Loucy (cell line): ENCODE data around the gene RSRP1.

Experiments used
- H2AFZ ChIP-seq: fragments of 200-600 bp; sonication (generic); 2 replicates; pipeline ENCODE4 v1.6.0; 2016; ENCODE audit warnings: antibody characterized with exemption, mild to moderate bottlenecking, low read length, moderate library complexity
- H3F3A ChIP-seq: fragments of 200-600 bp; 2 replicates; pipeline ENCODE4 v1.6.0; 2016; ENCODE audit warnings: antibody characterized with exemption, low read depth, mild to moderate bottlenecking
- H3K27me3 ChIP-seq: fragments of 200-600 bp; sonication (generic); 2 replicates; pipeline ENCODE4 v1.6.1; 2014; ENCODE audit warnings: low read length, mild to moderate bottlenecking; ENCODE audit not compliant: insufficient read depth, poor library complexity, severe bottlenecking
- H3K36me3 ChIP-seq: fragments of 200-600 bp; sonication (generic); 2 replicates; pipeline ENCODE4 v1.6.1; 2016; ENCODE audit warnings: low read length; ENCODE audit not compliant: insufficient read depth
- H3K4me1 ChIP-seq: fragments of 200-600 bp; sonication (generic); 2 replicates; pipeline ENCODE4 v1.5.1; 2014; ENCODE audit warnings: low read length, mild to moderate bottlenecking; ENCODE audit not compliant: insufficient read depth, poor library complexity, severe bottlenecking
- H3K4me2 ChIP-seq: fragments of 200-600 bp; sonication (generic); 2 replicates; pipeline ENCODE4 v1.6.0; 2014; ENCODE audit warnings: antibody characterized with exemption, low read length, low read depth, mild to moderate bottlenecking; ENCODE audit not compliant: poor library complexity, severe bottlenecking
- H3K4me3 ChIP-seq: fragments of 200-600 bp; sonication (generic); 2 replicates; pipeline ENCODE4 v1.5.1; 2014; ENCODE audit warnings: low read length, mild to moderate bottlenecking, mixed read lengths; ENCODE audit not compliant: poor library complexity, severe bottlenecking
- H3K79me2 ChIP-seq: fragments of 200-600 bp; sonication (generic); 2 replicates; pipeline ENCODE4 v1.6.1; 2014; ENCODE audit warnings: low read length; ENCODE audit not compliant: insufficient read depth
- H3K9ac ChIP-seq: fragments of 200-600 bp; sonication (generic); 2 replicates; pipeline ENCODE4 v1.6.0; 2014; ENCODE audit warnings: mild to moderate bottlenecking, low read depth, low read length, moderate library complexity; ENCODE audit not compliant: poor library complexity, severe bottlenecking
- H3K9me2 ChIP-seq: fragments of 200-600 bp; sonication (generic); replicated peaks from 2 replicates; pipeline ENCODE4 v1.6.1; 2016; ENCODE audit warnings: low read depth, low read length, mixed read lengths
- H3K9me3 ChIP-seq: fragments of 200-600 bp; sonication (generic); 2 replicates; pipeline ENCODE4 v1.6.1; 2014; ENCODE audit warnings: mild to moderate bottlenecking, antibody characterized with exemption, low read length, low read depth; ENCODE audit not compliant: insufficient read depth
- H4K20me1 ChIP-seq: fragments of 200-600 bp; sonication (generic); 2 replicates; pipeline ENCODE4 v1.6.0; 2014; ENCODE audit warnings: antibody characterized with exemption, low read length, mild to moderate bottlenecking; ENCODE audit not compliant: insufficient read depth, poor library complexity, severe bottlenecking
- EZH2phosphoT487 ChIP-seq: fragments of 200-600 bp; IDR thresholded peaks from 2 replicates; pipeline ENCODE4 v1.6.1; 2018; ENCODE audit warnings: antibody characterized with exemption, mild to moderate bottlenecking, moderate library complexity, borderline replicate concordance
- TF ChIP-seq, protein P1 (sequence below): fragments of 200-600 bp; sonication (generic); conservative IDR thresholded peaks from 2 replicates; pipeline ENCODE4 v1.5.1; 2014; ENCODE audit warnings: mild to moderate bottlenecking, antibody characterized with exemption, low read length

Gene RSRP1

DNA sequence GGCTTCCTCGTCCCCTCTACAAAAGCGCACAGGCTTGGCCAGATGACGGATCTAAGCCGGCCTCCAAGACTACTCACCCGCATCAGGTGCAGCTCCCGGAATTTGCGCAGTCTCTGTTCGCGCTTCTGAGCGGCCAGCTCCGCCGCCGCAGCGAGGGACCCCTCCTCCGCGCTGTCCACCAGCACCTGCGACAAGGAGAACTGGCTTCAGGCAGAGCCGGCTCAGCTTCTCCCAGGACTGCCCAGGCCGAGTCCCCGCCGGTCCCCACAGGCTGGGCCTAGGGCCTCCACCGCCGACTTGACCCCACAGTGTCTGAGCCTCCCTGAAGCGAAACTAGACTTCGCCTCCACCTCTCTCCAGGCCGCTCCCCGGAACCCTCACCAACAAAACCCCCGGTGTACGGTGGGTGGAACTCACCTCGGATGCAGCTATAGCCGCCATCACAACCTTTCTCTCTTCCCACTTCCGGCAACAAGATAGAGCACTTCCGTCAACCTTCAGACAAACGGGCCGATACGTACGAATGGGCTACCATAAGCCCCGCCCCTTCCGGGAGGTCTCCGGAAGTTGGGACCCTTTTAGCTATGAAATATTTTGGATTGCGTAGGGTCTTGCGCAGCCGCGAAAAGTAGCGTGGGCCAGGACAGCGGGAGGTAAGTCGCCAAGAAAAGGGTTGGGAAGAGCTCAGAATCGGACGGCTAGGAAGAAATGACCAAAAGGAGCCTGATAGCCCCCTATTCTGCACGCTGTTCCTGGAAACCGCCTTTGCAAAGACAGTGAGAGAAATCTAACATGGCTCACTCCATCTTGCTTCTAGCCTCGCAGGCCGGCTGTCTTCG is 15.0 kb downstream of the RSRP1 start, which contains the start of gene SYF2:
SYF2 (minus strand) TSS at position 476 of the 839 bp plus-strand sequence; CDS start at position 441, 35 bp downstream.
- no peak for TF ChIP-seq EZH2phosphoT487
- TF ChIP-seq, protein P1, sequence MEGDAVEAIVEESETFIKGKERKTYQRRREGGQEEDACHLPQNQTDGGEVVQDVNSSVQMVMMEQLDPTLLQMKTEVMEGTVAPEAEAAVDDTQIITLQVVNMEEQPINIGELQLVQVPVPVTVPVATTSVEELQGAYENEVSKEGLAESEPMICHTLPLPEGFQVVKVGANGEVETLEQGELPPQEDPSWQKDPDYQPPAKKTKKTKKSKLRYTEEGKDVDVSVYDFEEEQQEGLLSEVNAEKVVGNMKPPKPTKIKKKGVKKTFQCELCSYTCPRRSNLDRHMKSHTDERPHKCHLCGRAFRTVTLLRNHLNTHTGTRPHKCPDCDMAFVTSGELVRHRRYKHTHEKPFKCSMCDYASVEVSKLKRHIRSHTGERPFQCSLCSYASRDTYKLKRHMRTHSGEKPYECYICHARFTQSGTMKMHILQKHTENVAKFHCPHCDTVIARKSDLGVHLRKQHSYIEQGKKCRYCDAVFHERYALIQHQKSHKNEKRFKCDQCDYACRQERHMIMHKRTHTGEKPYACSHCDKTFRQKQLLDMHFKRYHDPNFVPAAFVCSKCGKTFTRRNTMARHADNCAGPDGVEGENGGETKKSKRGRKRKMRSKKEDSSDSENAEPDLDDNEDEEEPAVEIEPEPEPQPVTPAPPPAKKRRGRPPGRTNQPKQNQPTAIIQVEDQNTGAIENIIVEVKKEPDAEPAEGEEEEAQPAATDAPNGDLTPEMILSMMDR = no peak
- peak within 1 kb of the TSS; percentile 92 for H3K9ac ChIP-seq
- H3K9me2 ChIP-seq = no peaks in the 10 kb centered on the region
- H3K9me3 ChIP-seq = no peaks in the 10 kb centered on the region
- peaks cover 22% of the 10 kb centered on the region for H3K4me1 ChIP-seq
- peak within 1 kb of the TSS; percentile 83 for H3K4me2 ChIP-seq
- peaks cover 4% of the 10 kb centered on the region; the same call in 1 of the 2 replicates for H3F3A ChIP-seq
- peaks cover 20% of the 10 kb centered on the region; the same call in 1 of the 2 replicates for H3K36me3 ChIP-seq
- H3K4me3 ChIP-seq = peak within 1 kb of the TSS; percentile 93
- peaks cover 50% of the 10 kb centered on the region for H3K79me2 ChIP-seq
- H2AFZ ChIP-seq = peak within 1 kb of the TSS; percentile 72
- no peaks in the 10 kb centered on the region for H3K27me3 ChIP-seq
- peaks cover 17% of the 10 kb centered on the region for H4K20me1 ChIP-seq

- H3K36me3 ChIP-seq = peaks cover 61% of the 10 kb centered on the region
- peaks cover 3% of the 10 kb centered on the region; the same call in 1 of the 2 replicates for H3F3A ChIP-seq
- H3K4me1 ChIP-seq = no peaks in the 10 kb centered on the region
- H3K79me2 ChIP-seq = no peaks in the 10 kb centered on the region; the same call in 1 of the 2 replicates
- TF ChIP-seq, protein P1 = no peak
- no peak for TF ChIP-seq EZH2phosphoT487
- no peaks in the 10 kb centered on the region for H3K9me3 ChIP-seq
- H3K9me2 ChIP-seq = no peaks in the 10 kb centered on the region
- H3K27me3 ChIP-seq = no peaks in the 10 kb centered on the region
- H3K4me3 ChIP-seq = no peak overlapping the region
- H3K9ac ChIP-seq = no peak overlapping the region
- no peak overlapping the region for H2AFZ ChIP-seq
- no peaks in the 10 kb centered on the region for H4K20me1 ChIP-seq
- no peak overlapping the region for H3K4me2 ChIP-seq
These were observed 23.8 kb downstream of the RSRP1 start for GRCh38 chr1:25223471-25223870.

DNA sequence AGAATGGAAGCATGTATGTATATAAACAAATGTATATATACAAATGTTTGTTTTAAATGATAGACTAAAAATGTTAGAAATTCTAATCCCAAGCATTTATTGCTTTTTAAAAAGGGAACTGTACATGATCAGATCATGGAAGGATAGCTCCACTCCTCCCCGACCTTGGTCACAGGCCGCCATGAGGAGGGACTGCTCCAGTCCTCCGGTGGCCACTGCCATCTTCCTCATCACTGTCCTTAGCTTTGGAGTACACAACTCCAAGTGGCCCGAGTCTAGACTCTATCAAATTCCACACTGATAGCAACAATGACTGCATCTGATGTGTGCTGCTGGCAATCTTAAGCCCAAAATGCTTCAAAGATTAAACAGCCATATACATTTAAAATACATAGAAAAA is 24.6 kb downstream of the RSRP1 start:
- H3K9me2 ChIP-seq = no peaks in the 10 kb centered on the region
- H3K27me3 ChIP-seq = no peaks in the 10 kb centered on the region
- no peaks in the 10 kb centered on the region; the same call in 1 of the 2 replicates for H3K79me2 ChIP-seq
- no peak overlapping the region for H3K4me2 ChIP-seq
- no peak overlapping the region for H2AFZ ChIP-seq
- H4K20me1 ChIP-seq = no peaks in the 10 kb centered on the region
- TF ChIP-seq EZH2phosphoT487 = no peak
- TF ChIP-seq, protein P1 = no peak
- no peaks in the 10 kb centered on the region for H3K4me1 ChIP-seq
- no peak overlapping the region for H3K9ac ChIP-seq
- no peak overlapping the region for H3K4me3 ChIP-seq
- H3K9me3 ChIP-seq = no peaks in the 10 kb centered on the region
- peaks cover 3% of the 10 kb centered on the region; the same call in 1 of the 2 replicates for H3F3A ChIP-seq
- peaks cover 55% of the 10 kb centered on the region for H3K36me3 ChIP-seq
